HG03575 (cell line): ENCODE measurements around the gene IFI16.
"Not testable (repeated sequence)": the region's sequence is repeated elsewhere in the genome, so short reads cannot be mapped to it uniquely, and the experiment has no call there.

ENCODE experiments used
- ATAC-seq: cut with Tn5 transposase; IDR thresholded peaks from one replicate; pipeline ENCODE4 v1.9.1; 2021; ENCODE audit not compliant: unreplicated experiment, insufficient number of reproducible peaks, low FRiP score; ENCODE audit errors: extremely low read depth

IFI16 gene

GRCh38 chr1:159088546-159089183 lies 79.0 kb downstream of the IFI16 start:
- ATAC-seq = no peak

- no peak for ATAC-seq
Measured at GRCh38 chr1:159089184-159089791, 79.6 kb downstream of the IFI16 start.

GRCh38 chr1:159090286-159091179 lies 80.8 kb downstream of the IFI16 start:
- no peak for ATAC-seq

- ATAC-seq = no peak
Measured at GRCh38 chr1:159091180-159091560, 81.5 kb downstream of the IFI16 start.

GRCh38 chr1:159091607-159092031 lies 81.9 kb downstream of the IFI16 start:
- ATAC-seq = no peak

GRCh38 chr1:159092036-159092760 lies 82.5 kb downstream of the IFI16 start:
- no peak for ATAC-seq

GRCh38 chr1:159098596-159098995 lies 88.9 kb downstream of the IFI16 start:
- no peak for ATAC-seq

GRCh38 chr1:159100589-159100988 lies 90.9 kb downstream of the IFI16 start:
- ATAC-seq = no peak

- ATAC-seq = not testable (repeated sequence)
Measured at GRCh38 chr1:159103021-159103420, 93.3 kb downstream of the IFI16 start.
